ENCODE results near the gene COMP.

The COMP gene

GRCh38 chr19:18783958-18784785 is 6.9 kb downstream of the COMP start:
- Mint-ChIP-seq H3K36me3 (ENCODE audit: low read depth) (peaks cover 3% of the 10 kb centered on the region), H3K27ac (no peak overlapping the region), H3K27me3 (ENCODE audit: low read depth) (peaks cover 35% of the 10 kb centered on the region), H3K4me3 (no peak overlapping the region), H3K9me3 (no peaks in the 10 kb centered on the region), H3K4me1 (ENCODE audit: low read depth) (peaks cover 12% of the 10 kb centered on the region)
- no peak for DNase-seq (ENCODE audit: low spot score)

DNA sequence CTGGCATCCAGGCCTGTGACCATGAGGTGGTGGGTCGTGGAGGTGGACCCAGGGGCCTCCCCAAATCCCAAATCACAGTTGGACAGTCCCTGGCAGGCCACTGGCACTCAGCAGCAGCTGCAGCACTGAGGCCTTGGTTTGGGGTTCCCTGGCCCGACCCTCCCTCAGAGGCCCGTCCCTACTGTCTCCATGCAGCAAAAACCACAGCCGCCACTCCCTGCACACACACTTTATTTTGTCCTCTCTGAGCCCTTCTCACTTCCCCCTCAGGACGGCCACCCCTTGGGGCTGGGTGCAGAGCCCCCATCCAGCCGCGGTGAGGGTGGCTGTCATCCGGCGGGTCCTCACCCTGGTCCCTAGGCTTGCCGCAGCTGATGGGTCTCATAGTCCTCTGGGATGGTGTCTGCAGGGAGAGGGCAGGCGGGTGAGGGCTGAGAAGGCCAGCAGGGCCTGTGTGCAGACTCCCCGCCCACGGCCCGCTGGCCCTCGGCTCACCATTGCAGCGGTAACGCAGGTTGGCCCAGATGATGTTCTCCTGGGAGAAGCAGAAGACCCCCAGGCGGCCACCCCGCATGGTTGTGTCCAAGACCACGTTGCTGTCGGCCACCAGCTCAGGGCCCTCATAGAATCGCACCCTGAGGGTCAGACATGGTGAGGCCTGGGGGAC is 8.4 kb downstream of the COMP start:
- no peak for DNase-seq (ENCODE audit: low spot score)
- Mint-ChIP-seq H3K27me3 (ENCODE audit: low read depth) (peaks cover 22% of the 10 kb centered on the region), H3K4me3 (no peak overlapping the region), H3K27ac (no peak overlapping the region), H3K9me3 (no peaks in the 10 kb centered on the region), H3K4me1 (ENCODE audit: low read depth) (peaks cover 10% of the 10 kb centered on the region), H3K36me3 (ENCODE audit: low read depth) (peaks cover 3% of the 10 kb centered on the region)

- Mint-ChIP-seq H3K27me3 (ENCODE audit: low read depth) (peaks cover 15% of the 10 kb centered on the region), H3K4me1 (ENCODE audit: low read depth) (peaks cover 6% of the 10 kb centered on the region), H3K27ac (no peak overlapping the region), H3K9me3 (no peaks in the 10 kb centered on the region), H3K4me3 (no peak overlapping the region), H3K36me3 (ENCODE audit: low read depth) (no peaks in the 10 kb centered on the region)
- no peak for DNase-seq (ENCODE audit: low spot score)
These were observed 9.1 kb downstream of the COMP start for GRCh38 chr19:18781885-18782527.

GRCh38 chr19:18781047-18781600 is 10.0 kb downstream of the COMP start:
- H3K27me3 Mint-ChIP-seq (ENCODE audit: low read depth), result peaks cover 8% of the 10 kb centered on the region
- H3K36me3 Mint-ChIP-seq (ENCODE audit: low read depth), result no peaks in the 10 kb centered on the region
- no peak overlapping the region for H3K4me3 Mint-ChIP-seq
- H3K27ac Mint-ChIP-seq, result no peak overlapping the region
- no peaks in the 10 kb centered on the region for H3K9me3 Mint-ChIP-seq
- peaks cover 6% of the 10 kb centered on the region for H3K4me1 Mint-ChIP-seq (ENCODE audit: low read depth)
- DNase-seq (ENCODE audit: low spot score), result no peak

DNA sequence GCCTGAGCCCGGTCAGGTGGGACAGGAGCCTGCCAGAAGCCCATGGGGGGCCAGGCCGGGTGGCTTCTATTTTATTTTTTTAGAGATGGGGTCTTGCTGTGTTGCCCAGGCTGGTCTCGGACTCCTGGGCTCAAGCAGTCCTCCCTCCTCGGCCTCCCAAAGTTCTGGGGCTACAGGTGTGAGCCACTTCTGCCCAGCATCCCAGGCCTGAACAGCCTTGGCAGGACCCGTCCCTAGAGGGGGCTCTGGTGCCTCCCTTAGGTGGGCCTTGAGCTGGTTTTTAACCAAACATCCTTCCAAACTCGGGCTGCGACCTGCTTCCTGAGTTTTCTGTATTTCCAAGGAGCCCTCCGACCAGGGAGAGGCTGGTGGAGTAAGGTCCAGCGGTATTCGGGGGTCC is 10.5 kb downstream of the COMP start:
- Mint-ChIP-seq H3K4me1 (ENCODE audit: low read depth) (peaks cover 4% of the 10 kb centered on the region), H3K4me3 (no peak overlapping the region), H3K9me3 (no peaks in the 10 kb centered on the region), H3K27ac (no peak overlapping the region), H3K27me3 (ENCODE audit: low read depth) (peaks cover 4% of the 10 kb centered on the region), H3K36me3 (ENCODE audit: low read depth) (no peaks in the 10 kb centered on the region)
- DNase-seq (ENCODE audit: low spot score), result no peak

- H3K9me3 Mint-ChIP-seq, result no peaks in the 10 kb centered on the region
- no peak overlapping the region for H3K27ac Mint-ChIP-seq
- H3K4me3 Mint-ChIP-seq, result no peak overlapping the region
- H3K27me3 Mint-ChIP-seq (ENCODE audit: low read depth), result peaks cover 4% of the 10 kb centered on the region
- DNase-seq (ENCODE audit: low spot score), result no peak
- H3K4me1 Mint-ChIP-seq (ENCODE audit: low read depth), result no peaks in the 10 kb centered on the region
- no peaks in the 10 kb centered on the region for H3K36me3 Mint-ChIP-seq (ENCODE audit: low read depth)
These were observed 11.0 kb downstream of the COMP start for GRCh38 chr19:18780081-18780480.

DNA sequence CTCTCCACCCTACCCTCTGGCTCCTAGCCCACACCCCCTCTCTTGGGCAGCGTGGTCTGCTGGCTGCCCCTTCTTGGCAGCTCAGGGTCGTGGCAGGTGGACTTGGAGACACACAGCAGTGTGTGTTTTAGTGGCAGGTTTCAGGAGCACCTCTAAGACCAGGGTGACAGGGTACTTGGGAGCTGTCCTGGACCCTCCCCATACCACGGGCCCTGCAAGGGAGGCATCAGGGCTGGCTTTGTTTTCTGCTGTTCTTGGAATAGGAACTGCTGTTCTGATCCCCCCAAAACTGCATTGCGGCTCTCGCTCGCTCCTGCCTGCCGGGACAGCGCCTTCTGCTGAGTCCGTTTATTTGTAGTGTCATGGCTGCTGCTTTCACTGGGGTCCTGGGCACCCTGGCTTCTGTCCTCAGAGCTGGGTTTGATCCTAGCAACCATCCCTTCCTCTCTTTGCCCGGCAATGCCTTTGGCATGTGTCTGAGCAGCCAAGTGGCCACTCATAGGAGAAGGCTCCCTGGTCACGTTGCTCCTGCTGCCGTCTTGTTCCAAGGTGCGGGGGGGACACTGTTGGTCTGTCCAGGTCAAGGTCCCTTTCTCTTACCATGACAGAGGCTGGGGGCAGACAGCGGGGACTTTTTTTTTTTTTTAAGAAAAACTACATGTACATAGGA is 12.1 kb downstream of the COMP start:
- H3K27ac Mint-ChIP-seq, result no peak overlapping the region
- DNase-seq (ENCODE audit: low spot score), result no peak
- no peaks in the 10 kb centered on the region for H3K4me1 Mint-ChIP-seq (ENCODE audit: low read depth)
- no peaks in the 10 kb centered on the region for H3K9me3 Mint-ChIP-seq
- no peak overlapping the region for H3K4me3 Mint-ChIP-seq
- no peaks in the 10 kb centered on the region for H3K27me3 Mint-ChIP-seq (ENCODE audit: low read depth)
- H3K36me3 Mint-ChIP-seq (ENCODE audit: low read depth), result no peaks in the 10 kb centered on the region

GRCh38 chr19:18778076-18778389 is 13.1 kb downstream of the COMP start:
- Mint-ChIP-seq H3K36me3 (ENCODE audit: low read depth) (no peaks in the 10 kb centered on the region), H3K27ac (no peak overlapping the region), H3K27me3 (ENCODE audit: low read depth) (no peaks in the 10 kb centered on the region), H3K4me1 (ENCODE audit: low read depth) (no peaks in the 10 kb centered on the region), H3K9me3 (no peaks in the 10 kb centered on the region), H3K4me3 (no peak overlapping the region)
- DNase-seq (ENCODE audit: low spot score), result no peak

- Mint-ChIP-seq H3K27me3 (ENCODE audit: low read depth) (no peaks in the 10 kb centered on the region), H3K9me3 (no peaks in the 10 kb centered on the region), H3K27ac (no peak overlapping the region), H3K4me1 (ENCODE audit: low read depth) (no peaks in the 10 kb centered on the region), H3K4me3 (no peak overlapping the region), H3K36me3 (ENCODE audit: low read depth) (no peaks in the 10 kb centered on the region)
- DNase-seq (ENCODE audit: low spot score), result no peak
These were observed 13.6 kb downstream of the COMP start for GRCh38 chr19:18777301-18778075.

DNA sequence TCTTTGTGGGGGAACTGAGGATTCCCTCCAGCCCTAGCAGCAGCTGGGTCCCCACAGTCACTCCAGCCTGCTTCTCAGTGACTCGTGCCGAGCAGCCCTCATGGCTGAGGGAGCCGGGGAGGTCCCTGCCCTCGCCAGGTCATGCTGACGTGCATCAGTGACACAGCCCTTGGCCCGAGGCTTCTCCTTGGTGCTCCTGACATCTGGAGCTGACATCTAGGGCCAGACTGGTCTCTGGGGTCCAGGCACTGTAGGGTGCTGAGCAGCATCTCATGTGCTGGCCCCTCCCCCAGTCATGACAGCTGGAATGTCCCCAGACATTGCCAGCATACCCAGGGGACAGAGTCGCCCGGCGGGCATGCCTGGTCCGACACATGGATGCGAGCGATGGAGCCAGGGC is 14.4 kb downstream of the COMP start:
- Mint-ChIP-seq H3K4me1 (ENCODE audit: low read depth) (no peaks in the 10 kb centered on the region), H3K27ac (no peak overlapping the region), H3K4me3 (no peak overlapping the region), H3K36me3 (ENCODE audit: low read depth) (no peaks in the 10 kb centered on the region), H3K9me3 (no peaks in the 10 kb centered on the region), H3K27me3 (ENCODE audit: low read depth) (no peaks in the 10 kb centered on the region)
- no peak for DNase-seq (ENCODE audit: low spot score)

- DNase-seq (ENCODE audit: low spot score), result no peak
- H3K27me3 Mint-ChIP-seq (ENCODE audit: low read depth), result no peaks in the 10 kb centered on the region
- H3K27ac Mint-ChIP-seq, result no peak overlapping the region
- H3K4me1 Mint-ChIP-seq (ENCODE audit: low read depth), result no peaks in the 10 kb centered on the region
- no peaks in the 10 kb centered on the region for H3K36me3 Mint-ChIP-seq (ENCODE audit: low read depth)
- no peak overlapping the region for H3K4me3 Mint-ChIP-seq
- no peaks in the 10 kb centered on the region for H3K9me3 Mint-ChIP-seq
These were observed 14.9 kb downstream of the COMP start for GRCh38 chr19:18776288-18776594.

GRCh38 chr19:18775586-18776287 is 15.4 kb downstream of the COMP start:
- H3K4me3 Mint-ChIP-seq, result no peak overlapping the region
- no peaks in the 10 kb centered on the region for H3K4me1 Mint-ChIP-seq (ENCODE audit: low read depth)
- DNase-seq (ENCODE audit: low spot score), result no peak
- H3K36me3 Mint-ChIP-seq (ENCODE audit: low read depth), result no peaks in the 10 kb centered on the region
- H3K9me3 Mint-ChIP-seq, result no peaks in the 10 kb centered on the region
- no peak overlapping the region for H3K27ac Mint-ChIP-seq
- no peaks in the 10 kb centered on the region for H3K27me3 Mint-ChIP-seq (ENCODE audit: low read depth)
